Mucosa of descending colon (tissue), 3 donors: ENCODE data around the gene PTPRJ. TPM values are rescaled to one million over a fixed set of nuclear protein-coding genes. Genes with fewer than 3 reads are reported as not detected.

Source experiments
- ATAC-seq: fragments of 200-7000 bp; cut with Tn5 transposase; one replicate; pipeline ENCODE4 v1.9.1; 2020; ENCODE audit warnings: mild to moderate bottlenecking, moderate library complexity
- DNase-seq, 3 donors: peaks; one replicate each; pipeline ENCODE4 v3.0.0-alpha.2; 2020
- H3K36me3 ChIP-seq: fragments of 200-600 bp; one replicate; pipeline ENCODE4 v1.8.0; 2021; ENCODE audit warnings: low read depth, mild to moderate bottlenecking
- H3K4me1 ChIP-seq: fragments of 200-600 bp; one replicate; pipeline ENCODE4 v1.8.0; 2021; ENCODE audit warnings: low read depth, mild to moderate bottlenecking
- H3K4me3 ChIP-seq: fragments of 200-600 bp; one replicate; pipeline ENCODE4 v1.8.0; 2021; ENCODE audit warnings: mild to moderate bottlenecking
- H3K9me3 ChIP-seq: fragments of 200-600 bp; one replicate; pipeline ENCODE4 v1.8.0; 2021; ENCODE audit warnings: mild to moderate bottlenecking
- intact Hi-C, 2 donors: fragments of 100-400 bp; cut with DNase I in 1 of 2; cut with micrococcal nuclease in 1 of 2; formaldehyde crosslinking; loops; one replicate each; pipeline versions ENCODE4 v1.11.0 to v1.11.1; 2022; cut with DNase I, micrococcal nuclease
- total RNA-seq, 3 donors: library from RNA; stranded (reverse); fragmentation: NEBNext Ultra II Directional in 2 of 3; extraction: Animal tissue kit (Norgen Biotek cat#: 25700) in 2 of 3; gene quantifications; one replicate each; pipeline versions ENCODE4 v1.2.1 to v1.2.4, GENCODE V29; 2021 to 2023
- TF ChIP-seq, protein P1 (sequence below): fragments of 200-600 bp; IDR thresholded peaks from one replicate; pipeline ENCODE4 v1.8.0; 2022; ENCODE audit warnings: antibody characterized with exemption, mild to moderate bottlenecking
- donor health status: DM: no; HTN: no; CAD: no; lungs with moderate emphysema.
- donor health status: DM: no; HTN: no; CAD: no.
- donor health status: DM: no; HTN: yes; CAD: no.

The PTPRJ gene
- total RNA-seq, 3 donors from 2014 or later = 27.8 to 54.6 (median 44.0) TPM

DNA sequence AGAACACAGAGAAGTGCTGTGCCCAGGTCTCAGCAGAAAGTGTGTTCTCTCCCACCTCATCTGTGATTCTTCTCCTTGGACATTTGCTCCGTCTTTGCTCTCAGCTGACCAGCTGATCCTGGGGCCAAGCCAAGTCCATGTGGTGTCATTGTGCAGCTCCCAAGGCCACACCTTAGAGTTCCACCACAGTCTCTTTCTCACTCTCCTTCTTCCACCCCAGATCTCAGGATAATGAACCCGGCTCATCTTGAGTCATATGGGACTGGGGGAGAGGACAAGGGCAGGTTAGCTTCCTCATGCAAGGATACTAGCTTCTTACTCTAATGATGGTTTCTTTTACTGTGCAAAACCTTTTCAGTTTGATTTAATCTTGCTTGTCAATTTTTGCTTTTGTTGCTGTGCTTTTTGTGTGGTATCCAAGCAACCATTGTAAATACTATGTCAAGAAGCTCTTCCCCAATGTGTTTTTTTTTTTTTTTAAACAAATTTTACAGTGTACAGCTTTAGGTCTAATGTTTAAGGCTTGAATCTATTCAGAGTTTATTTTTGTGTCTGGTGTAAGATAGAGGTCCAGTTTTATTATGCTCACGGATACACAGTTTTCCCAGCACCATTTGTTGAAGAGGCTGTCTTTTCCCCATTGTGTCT is 161.2 kb downstream of the PTPRJ start:
- TF ChIP-seq, protein P1, sequence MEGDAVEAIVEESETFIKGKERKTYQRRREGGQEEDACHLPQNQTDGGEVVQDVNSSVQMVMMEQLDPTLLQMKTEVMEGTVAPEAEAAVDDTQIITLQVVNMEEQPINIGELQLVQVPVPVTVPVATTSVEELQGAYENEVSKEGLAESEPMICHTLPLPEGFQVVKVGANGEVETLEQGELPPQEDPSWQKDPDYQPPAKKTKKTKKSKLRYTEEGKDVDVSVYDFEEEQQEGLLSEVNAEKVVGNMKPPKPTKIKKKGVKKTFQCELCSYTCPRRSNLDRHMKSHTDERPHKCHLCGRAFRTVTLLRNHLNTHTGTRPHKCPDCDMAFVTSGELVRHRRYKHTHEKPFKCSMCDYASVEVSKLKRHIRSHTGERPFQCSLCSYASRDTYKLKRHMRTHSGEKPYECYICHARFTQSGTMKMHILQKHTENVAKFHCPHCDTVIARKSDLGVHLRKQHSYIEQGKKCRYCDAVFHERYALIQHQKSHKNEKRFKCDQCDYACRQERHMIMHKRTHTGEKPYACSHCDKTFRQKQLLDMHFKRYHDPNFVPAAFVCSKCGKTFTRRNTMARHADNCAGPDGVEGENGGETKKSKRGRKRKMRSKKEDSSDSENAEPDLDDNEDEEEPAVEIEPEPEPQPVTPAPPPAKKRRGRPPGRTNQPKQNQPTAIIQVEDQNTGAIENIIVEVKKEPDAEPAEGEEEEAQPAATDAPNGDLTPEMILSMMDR = no peak
- Histone ChIP-seq H3K36me3 (no peaks in the 10 kb centered on the region), H3K4me1 (peaks cover 11% of the 10 kb centered on the region), H3K9me3 (no peaks in the 10 kb centered on the region), H3K4me3 (no peak overlapping the region)
- peak; percentile 32 for ATAC-seq
- intact Hi-C loops = no loop called here
- DNase-seq = peak in 1 of 3 donors; percentile 28

- H3K9me3 ChIP-seq = no peaks in the 10 kb centered on the region
- peaks cover 9% of the 10 kb centered on the region for H3K4me1 ChIP-seq
- no peak for DNase-seq
- TF ChIP-seq, protein P1 = no peak
- no peaks in the 10 kb centered on the region for H3K36me3 ChIP-seq
- H3K4me3 ChIP-seq = no peak overlapping the region
- no peak for ATAC-seq
- intact Hi-C loops = no loop called here
Observed at GRCh38 chr11:48142889-48143288, 162.5 kb downstream of the PTPRJ start.

DNA sequence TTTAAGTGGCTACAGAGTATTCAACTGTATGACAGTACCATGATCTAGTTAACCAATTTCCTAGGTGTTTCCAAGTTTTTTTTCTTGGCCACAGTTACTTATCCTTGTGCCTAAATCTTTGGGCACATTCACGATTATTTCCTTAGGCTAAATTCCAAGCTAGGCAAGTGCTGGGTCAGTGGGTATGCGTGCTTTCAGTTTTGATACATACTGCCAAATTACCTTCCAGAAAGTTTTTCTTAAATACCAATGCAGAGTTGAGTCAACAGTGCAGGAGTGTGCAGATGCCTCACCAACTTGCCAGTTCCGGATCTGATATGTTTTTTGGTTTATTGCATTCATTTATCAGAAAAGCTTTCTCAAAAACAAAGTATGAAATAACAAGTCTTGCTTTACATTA is 168.4 kb downstream of the PTPRJ start:
- H3K36me3 ChIP-seq = no peaks in the 10 kb centered on the region
- TF ChIP-seq, protein P1 = no peak
- no peak for ATAC-seq

DNA sequence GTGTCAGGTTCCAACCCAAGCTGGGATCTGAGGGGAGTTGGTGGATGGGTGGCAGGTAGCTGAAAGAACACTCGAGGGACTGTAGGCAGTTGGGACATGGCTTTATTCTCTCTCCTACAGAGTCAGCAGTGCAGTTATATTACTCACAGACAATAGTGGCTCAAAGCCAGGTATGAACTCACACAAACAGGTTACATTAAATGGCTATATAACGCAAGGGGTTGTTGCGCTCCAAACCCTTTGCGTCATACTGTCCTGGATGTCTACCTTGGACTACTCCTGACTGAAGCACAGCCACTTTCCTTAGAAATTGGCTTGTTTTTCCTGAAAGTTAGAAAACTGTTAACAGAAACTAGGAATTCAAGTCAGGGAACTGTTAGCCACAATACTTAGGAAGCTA is 169.9 kb downstream of the PTPRJ start:
- ATAC-seq = peak; percentile 98

More for the DNA sequence above, 168.4 kb downstream of the PTPRJ start:
- DNase-seq = no peak
- Histone ChIP-seq H3K4me3 (no peak overlapping the region), H3K9me3 (peaks cover 9% of the 10 kb centered on the region), H3K4me1 (no peaks in the 10 kb centered on the region)
- intact Hi-C loops = no loop called here

DNA sequence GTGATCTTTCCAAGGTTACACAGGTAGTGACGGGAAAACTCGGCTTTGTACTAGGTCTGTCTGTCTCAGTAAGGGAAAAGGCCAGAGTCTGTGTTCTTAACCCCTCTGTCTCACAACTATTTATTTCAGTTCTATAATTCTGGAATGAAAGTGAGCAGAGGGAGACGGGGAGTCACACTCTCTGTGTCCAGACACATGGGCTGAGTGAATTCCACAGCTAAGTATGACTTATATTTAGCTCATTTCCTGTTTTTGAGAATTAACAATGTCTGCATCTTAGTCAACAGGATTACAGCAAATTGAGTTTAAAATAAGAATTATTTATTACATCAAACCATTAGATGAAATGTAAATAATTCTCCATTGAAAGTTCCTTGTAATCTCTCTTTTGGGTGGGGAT is 173.8 kb downstream of the PTPRJ start:
- ATAC-seq (no peak), DNase-seq (no peak)
- peaks cover 5% of the 10 kb centered on the region for H3K36me3 ChIP-seq
- TF ChIP-seq, protein P1 = no peak
- H3K4me3 ChIP-seq = no peak overlapping the region
- H3K9me3 ChIP-seq = peaks cover 13% of the 10 kb centered on the region
- intact Hi-C loops = no loop called here
- H3K4me1 ChIP-seq = no peaks in the 10 kb centered on the region

More for the DNA sequence above, 169.9 kb downstream of the PTPRJ start:
- peaks cover 5% of the 10 kb centered on the region for H3K36me3 ChIP-seq
- no peaks in the 10 kb centered on the region for H3K4me1 ChIP-seq
- intact Hi-C loops = no loop called here
- TF ChIP-seq, protein P1 = no peak
- peak in 1 of 3 donors; percentile 82 for DNase-seq
- H3K4me3 ChIP-seq = no peak overlapping the region
- H3K9me3 ChIP-seq = peaks cover 13% of the 10 kb centered on the region
